ENCODE data around the gene TIMELESS.
"Not testable (repeated sequence)": the region's sequence is repeated elsewhere in the genome, so short reads cannot be mapped to it uniquely, and the experiment has no call there.

TIMELESS gene

DNA sequence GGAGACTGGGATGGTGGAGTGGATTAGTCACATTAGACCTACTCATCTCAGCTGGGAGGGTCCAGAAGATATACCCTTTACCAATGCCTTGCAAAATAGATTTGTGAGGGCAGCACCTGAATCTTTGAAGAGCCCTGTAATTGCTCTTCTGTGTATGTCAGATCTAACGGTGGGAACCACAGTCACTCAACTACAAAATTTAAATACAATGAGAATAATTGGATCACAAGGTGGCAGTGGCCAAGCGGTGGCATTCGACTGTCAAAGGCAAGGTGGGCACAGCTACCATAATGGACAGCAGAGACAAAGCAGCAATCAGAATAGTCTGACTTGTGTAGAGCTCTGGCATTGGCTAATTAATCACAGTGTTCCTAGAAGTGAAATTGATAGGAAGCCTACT lies 49.8 kb downstream of the TIMELESS start:
- DNase-seq: not testable (repeated sequence)

DNA sequence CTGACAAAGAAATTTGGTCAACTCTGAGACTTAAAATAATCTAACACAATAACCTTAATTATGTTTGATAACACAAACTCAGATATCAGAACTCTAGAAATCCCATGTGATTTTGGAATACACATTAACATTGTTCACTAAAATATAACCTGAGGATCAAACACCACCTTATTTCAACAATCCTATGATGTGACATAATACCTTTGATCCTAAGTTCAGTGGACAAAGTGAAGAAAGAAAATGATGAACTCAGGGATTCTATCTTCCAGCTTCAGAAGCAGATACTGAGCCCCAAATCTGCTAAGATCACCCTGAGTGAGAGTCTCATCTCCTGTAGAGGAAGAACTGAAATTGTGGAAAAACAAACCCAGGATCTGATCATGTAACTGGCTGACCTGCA lies 50.9 kb downstream of the TIMELESS start:
- no peak for DNase-seq

DNA sequence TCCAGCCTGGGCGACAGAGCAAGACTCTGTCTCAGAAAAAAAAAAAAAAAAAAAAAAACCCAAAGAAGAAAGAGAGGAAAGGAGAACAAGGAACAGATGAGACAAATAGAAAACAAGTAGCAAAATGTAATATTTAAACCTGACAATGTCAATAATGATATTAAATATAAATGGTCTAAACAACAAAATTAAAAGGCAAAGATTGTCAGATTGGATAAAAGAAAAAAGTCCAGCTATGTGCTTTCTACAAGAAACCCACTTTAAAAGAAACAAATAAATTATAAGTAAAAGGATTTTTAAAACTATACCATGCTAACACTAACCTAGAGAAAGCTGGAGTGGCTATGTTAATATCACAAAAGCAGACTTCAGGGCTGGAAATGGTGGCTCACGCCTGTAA lies 56.9 kb downstream of the TIMELESS start:
- no peak for DNase-seq

DNA sequence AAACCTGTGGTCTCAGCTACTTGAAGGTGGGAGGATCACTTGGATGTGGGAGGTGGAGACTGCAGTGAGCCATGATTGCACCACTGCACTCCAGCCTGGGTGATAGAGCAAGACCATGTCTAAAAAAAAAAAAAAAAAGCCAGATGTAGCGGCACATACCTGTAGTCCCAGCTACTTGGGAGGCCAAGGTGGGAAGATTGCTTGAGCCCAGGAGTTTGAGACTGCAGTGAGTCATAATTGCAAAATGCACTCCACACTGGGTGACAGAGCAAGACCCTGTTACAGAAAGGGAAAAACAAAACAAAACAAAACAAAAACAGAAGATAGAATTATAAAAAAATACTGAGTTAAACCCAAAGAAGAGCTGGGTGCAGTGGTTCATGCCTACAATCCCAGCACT lies 57.5 kb downstream of the TIMELESS start:
- DNase-seq: no peak

DNA sequence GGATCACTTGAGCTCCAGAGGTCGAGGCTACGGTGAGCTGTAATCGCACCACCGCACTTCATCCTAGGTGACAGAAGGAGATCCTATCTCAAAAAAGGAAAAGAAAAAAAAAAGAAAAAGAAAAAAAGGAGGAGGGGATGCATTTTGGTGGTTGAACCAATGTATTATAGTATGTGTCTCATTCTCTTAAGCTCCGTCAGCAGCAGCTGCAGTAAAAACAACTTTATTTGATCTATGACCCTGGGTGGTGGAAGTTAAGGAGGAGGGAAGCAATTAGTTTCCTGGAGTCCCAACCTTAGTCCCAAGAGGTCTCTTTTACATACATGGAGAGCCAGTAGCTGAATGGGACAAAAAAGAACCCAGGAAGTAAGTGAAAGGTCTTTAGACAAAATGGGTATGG lies 59.8 kb downstream of the TIMELESS start:
- DNase-seq: no peak

DNA sequence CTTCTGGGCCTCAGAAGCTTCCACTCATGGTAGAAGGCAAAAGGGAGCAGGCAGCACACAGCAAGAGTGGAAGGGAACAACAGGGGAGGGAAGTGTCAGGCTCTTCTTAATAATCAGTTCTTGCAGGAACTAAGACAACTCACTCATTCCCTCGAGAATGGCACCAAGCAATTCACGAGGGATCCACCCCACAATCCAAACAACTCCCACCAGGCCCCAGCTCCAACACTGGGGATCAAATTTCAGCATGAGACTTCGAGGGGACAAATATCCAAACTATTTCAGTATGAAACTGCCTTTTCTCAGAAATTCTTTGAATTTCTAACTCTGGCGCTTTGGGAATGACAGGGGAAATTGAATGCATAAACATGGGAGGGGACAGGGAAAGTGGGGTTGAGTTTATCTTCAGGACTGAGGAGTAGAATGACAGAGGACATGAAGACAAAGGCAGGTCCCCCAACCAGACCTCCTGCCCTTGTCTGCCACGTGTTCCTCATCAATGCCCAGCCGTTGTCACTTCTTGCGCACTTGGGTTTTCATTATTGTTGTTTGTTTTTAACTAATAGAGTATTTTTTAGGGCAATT lies 62.0 kb downstream of the TIMELESS start:
- DNase-seq: no peak

DNA sequence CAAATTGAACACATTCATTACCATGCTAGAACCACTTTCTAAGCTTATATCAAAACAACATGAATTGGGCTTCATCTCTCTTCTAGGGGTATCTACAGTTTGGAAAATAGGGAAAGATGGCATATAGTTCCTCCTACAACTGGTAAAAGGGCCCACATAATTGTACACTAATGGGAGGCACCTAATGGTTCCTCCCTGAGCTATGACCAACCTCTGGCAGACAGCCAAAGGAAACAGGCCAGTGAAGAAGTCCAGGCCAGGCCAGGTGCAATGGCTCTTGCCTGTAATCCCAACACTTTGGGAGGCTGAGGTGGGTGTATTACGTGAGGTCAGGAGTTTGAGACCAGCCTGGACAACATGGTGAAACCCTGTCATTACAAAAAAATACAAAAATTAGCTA lies 63.4 kb downstream of the TIMELESS start:
- DNase-seq: no peak

DNA sequence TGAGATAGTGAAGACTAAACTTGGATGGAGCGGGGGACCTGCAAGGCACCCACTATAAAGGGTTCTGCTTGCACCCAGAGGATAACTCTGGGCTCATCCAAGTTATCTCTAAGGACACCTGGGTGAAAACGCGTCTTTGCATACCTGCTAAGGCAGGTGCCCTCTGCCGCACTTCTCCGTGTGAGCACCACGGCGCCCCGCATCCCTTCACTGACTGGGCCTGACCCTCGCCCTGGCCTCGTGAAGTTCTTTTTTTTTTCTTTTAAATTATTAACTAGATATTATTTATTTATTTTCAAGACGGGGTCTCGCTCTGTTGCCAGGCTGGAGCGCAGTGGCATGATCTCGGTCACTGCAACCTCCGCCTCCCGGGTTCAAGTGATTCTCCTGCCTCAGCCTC lies 66.6 kb downstream of the TIMELESS start:
- DNase-seq: no peak

DNA sequence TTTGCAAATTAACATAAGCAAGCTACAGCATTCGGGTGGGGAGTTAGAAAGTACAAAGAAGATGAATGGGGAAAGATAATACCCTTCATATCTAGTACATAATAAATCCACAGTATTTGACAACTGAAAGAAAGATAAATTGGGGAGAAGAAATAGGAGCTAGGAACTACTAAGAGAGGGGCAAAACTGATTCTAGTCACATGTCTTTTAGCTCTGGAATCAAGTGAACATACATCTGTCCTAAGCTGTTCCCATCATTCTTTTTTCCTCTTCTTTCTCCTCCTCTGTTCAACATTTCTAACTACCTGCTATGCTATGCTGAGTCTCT lies 71.3 kb downstream of the TIMELESS start:
- DNase-seq: no peak

DNA sequence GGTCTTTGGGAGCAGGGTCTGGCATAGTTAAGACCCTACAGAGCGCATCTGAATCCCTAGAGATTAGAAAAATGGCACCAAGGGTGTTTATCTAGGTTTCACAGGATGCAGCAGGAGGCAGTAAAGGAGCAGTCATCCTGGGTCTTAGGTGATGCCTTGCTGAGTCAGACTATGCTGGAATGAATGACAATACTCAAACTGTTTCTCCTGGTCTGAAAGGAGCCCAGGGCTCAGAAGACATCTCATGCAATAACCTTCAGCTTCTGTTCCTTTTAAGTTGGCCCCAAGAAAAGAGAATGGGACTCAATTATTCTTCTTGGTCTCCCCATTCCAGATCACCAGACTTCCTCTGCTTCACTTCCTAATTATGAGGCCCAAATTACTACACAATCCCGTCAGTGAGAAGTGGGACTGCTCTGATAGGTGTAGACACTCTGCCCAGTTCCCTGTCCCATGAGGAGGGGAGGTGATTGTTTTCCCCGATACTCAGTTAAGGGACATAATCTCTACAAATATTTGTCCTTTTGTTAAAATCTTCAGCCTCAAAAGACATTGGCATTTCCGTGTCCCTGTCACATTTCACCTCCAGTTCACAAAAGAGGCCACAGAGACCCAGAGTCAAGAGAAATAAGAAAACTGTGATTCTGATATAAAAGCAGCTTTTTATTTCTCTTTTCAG lies 71.8 kb downstream of the TIMELESS start:
- no peak for DNase-seq

DNA sequence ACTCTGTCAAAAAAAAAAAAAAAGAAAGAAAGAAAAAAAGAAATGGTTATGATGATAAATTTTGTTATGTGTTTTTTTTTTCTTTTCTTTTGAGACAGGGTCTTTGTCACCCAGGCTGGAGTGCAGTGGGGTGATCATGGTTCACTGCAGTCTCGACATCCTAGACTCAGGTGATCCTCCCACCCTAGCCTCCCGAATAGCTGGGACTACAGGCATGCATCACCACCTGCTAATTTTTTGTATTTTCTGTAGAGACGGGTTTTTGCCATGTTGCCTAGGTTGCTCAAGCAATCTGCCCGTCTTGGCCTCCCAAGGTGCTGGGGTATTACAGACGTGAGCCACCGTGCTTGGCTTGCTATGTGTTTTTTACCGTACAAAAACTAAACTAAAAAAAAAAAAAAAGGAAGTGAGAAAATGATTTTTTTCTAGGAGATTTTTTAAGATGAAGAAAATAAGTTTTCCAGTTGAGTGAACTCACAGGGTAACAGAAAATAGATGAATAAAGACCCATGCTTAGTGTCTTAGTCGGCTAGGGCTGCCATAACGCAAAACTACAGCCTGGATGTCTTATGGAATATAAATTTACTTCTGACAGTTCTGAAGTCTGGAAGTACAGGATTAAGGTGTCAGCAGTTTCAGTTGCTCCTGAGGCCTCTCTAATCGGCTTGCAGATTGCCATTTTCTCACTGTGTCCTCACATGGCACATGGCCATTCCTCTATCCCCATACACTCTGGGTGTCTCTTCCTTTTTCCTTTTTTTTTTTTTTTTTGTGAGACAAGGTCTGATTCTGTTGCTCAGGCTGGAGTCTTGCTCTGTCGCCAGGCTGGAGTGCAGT lies 73.4 kb downstream of the TIMELESS start:
- no peak for DNase-seq

DNA sequence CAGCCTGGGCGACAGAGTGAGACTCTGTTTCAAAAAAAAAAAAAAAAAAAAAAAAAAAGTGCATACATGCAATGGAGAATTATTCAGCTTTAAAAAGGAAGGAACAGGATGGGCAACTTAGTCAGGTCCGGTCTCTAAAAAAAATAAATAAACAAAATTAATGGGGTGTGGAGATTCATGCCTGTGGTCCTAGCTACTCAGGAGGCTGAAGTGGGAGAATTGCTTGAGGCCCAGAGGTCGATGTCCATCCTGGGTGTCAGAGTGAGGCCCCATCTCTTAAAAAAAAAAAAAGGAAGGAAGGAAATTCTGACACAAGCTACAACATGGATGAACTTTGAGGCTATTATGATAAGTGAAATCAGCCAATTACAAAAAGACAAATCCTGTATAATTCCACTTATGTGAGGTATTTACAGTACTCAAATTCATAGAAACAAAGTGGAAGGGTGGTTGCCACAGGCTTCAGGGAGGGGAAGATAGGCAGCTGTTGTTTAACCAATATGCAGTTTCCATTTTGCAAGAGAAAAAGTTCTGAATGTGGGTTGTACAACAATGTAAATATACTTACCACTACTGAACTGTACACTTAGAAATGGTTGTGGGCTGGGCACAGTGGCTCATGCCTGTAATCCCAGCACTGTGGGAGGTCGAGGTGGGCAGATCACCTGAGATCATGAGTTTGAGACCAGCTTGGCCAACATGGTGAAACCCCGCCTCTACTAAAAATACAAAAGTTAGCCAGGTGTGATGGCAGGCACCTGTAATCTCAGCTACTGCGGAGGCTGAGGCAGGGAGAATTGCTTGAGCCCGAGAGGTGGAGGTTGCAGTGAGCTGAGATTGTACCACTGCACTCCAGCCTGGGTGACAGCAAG lies 74.3 kb downstream of the TIMELESS start:
- no peak for DNase-seq

DNA sequence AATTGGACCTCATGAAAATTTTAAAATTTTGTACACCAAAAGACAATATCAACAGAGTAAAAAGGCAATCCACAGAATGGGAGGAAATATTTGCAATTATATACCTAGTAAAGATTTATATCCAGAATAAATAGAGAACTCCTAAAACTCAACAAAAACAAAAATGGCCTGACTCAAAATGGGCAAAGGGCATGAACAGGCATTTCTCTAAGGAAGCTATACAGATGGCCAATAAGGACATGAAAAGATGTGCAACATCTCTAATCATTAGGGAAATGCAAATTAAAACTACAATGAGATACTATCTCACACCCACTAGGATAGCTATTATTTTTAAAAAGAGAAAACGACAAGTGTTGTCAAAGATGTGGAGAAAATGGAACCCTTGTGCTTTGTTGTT lies 75.7 kb downstream of the TIMELESS start:
- DNase-seq: no peak

DNA sequence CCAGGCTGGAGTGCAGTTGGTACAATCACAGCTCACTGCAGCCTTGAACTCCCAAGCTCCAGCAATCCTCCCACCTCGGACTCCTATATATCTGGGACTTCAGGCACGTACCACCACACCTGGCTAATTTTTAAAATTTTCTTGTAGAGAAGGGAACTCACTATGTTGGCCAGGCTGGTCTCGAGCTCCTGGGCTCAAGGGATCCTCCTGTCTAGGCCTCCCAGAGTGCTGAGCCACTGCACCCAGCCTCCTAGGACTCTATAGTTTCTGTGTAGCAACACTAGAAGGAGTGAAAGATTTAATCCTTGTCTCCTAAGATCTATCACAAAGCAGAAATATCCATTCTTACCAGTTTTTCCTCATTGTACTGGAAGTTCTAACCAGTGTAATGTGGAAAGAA lies 82.3 kb downstream of the TIMELESS start:
- DNase-seq: no peak
